Bronchial epithelial cell (primary cell): ENCODE measurements around the gene WDR64. TPM values are rescaled to one million over a fixed set of nuclear protein-coding genes. Genes with fewer than 3 reads are reported as not detected.
A peak's percentile ranks its signal among the peaks of the same experiment; 100 is the strongest.

ENCODE experiments used
- DNase-seq: peaks from one replicate; pipeline ENCODE4 v3.0.0-alpha.2; 2010; ENCODE audit warnings: low read depth
- FAIRE-seq: peaks from 2 replicates; lab custom pipeline; 2011; peaks lifted over from hg19 to GRCh38; lab: Jason Lieb, UNC
- H3K27me3 ChIP-seq: 2 replicates; pipeline ENCODE4 v1.5.1; 2011; ENCODE audit warnings: low read length; ENCODE audit not compliant: control insufficient read depth, insufficient read depth
- H3K36me3 ChIP-seq: 2 replicates; pipeline ENCODE4 v1.5.1; 2011; ENCODE audit warnings: low read length; ENCODE audit not compliant: control insufficient read depth, insufficient read depth
- H3K4me3 ChIP-seq: 2 replicates; pipeline ENCODE4 v1.5.1; 2011; ENCODE audit warnings: mild to moderate bottlenecking, low read depth, low read length, control low read depth
- total RNA-seq: library from RNA; depleted of rRNA; stranded (reverse); fragments of >200 nt; gene quantifications from 2 replicates; pipeline ENCODE4 v1.2.1, GENCODE V29; 2014
- TF ChIP-seq, protein P1 (sequence below): IDR thresholded peaks from 2 replicates; pipeline ENCODE4 v1.5.1; 2011; ENCODE audit warnings: mild to moderate bottlenecking, moderate library complexity, low read length, control low read depth, inconsistent platforms; ENCODE audit not compliant: insufficient read depth, severe bottlenecking

Gene WDR64
- total RNA-seq, 1 donor from 2014 or later = not detected

- FAIRE-seq (no peak), DNase-seq (peak; percentile 8)
- H3K4me3 ChIP-seq = no peak overlapping the region
- TF ChIP-seq, protein P1, sequence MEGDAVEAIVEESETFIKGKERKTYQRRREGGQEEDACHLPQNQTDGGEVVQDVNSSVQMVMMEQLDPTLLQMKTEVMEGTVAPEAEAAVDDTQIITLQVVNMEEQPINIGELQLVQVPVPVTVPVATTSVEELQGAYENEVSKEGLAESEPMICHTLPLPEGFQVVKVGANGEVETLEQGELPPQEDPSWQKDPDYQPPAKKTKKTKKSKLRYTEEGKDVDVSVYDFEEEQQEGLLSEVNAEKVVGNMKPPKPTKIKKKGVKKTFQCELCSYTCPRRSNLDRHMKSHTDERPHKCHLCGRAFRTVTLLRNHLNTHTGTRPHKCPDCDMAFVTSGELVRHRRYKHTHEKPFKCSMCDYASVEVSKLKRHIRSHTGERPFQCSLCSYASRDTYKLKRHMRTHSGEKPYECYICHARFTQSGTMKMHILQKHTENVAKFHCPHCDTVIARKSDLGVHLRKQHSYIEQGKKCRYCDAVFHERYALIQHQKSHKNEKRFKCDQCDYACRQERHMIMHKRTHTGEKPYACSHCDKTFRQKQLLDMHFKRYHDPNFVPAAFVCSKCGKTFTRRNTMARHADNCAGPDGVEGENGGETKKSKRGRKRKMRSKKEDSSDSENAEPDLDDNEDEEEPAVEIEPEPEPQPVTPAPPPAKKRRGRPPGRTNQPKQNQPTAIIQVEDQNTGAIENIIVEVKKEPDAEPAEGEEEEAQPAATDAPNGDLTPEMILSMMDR = no peak
- no peaks in the 10 kb centered on the region for H3K27me3 ChIP-seq
- H3K36me3 ChIP-seq = no peaks in the 10 kb centered on the region
Measured at GRCh38 chr1:241782396-241782795, 130.3 kb downstream of the WDR64 start.

- TF ChIP-seq, protein P1 = no peak
- FAIRE-seq = no peak
- H3K27me3 ChIP-seq = no peaks in the 10 kb centered on the region
- no peaks in the 10 kb centered on the region for H3K36me3 ChIP-seq
- no peak for DNase-seq
- no peak overlapping the region for H3K4me3 ChIP-seq
Measured at GRCh38 chr1:241787691-241788090, 135.6 kb downstream of the WDR64 start.

DNA sequence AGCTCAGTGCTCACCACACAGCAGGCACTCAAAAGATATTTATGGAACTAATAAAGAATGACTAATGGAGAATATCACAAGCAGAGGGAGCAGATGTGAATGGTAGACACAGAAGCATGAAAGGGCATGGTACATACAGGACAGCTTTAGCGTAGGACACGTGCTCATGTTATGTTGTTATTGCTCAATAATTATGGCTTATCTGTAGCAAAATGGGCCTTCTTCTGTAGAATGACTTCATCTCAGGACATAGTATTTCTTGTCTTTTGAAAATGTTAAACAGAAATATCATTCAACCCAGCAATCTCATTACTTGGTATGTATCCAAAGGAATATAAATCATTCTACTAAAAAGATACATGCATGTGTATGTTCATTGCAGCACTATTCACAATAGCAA is 137.0 kb downstream of the WDR64 start:
- DNase-seq (no peak), FAIRE-seq (no peak)
- no peaks in the 10 kb centered on the region for H3K27me3 ChIP-seq
- no peak overlapping the region for H3K4me3 ChIP-seq
- TF ChIP-seq, protein P1 = no peak
- H3K36me3 ChIP-seq = no peaks in the 10 kb centered on the region

- H3K36me3 ChIP-seq = no peaks in the 10 kb centered on the region
- FAIRE-seq (no peak), DNase-seq (no peak)
- H3K4me3 ChIP-seq = no peak overlapping the region
- TF ChIP-seq, protein P1 = no peak
- no peaks in the 10 kb centered on the region for H3K27me3 ChIP-seq
Measured at GRCh38 chr1:241799416-241799815, 147.3 kb downstream of the WDR64 start.

- FAIRE-seq (no peak), DNase-seq (no peak)
Measured at GRCh38 chr1:241800640-241801039, 148.6 kb downstream of the WDR64 start.

More at GRCh38 chr1:241800640-241801039, 148.6 kb downstream of the WDR64 start:
- H3K27me3 ChIP-seq = no peaks in the 10 kb centered on the region
- H3K36me3 ChIP-seq = no peaks in the 10 kb centered on the region
- TF ChIP-seq, protein P1 = no peak
- H3K4me3 ChIP-seq = no peak overlapping the region
